Ureter (tissue), 1 donor: ENCODE measurements around the gene GRPEL2. TPM values are rescaled to one million over a fixed set of nuclear protein-coding genes. Genes with fewer than 3 reads are reported as not detected.
A peak's percentile ranks its signal among the peaks of the same experiment; 100 is the strongest.

Experiments used
- DNase-seq: peaks from one replicate; pipeline ENCODE4 v3.0.0-alpha.2; 2020; ENCODE audit warnings: low spot score
- total RNA-seq: library from RNA; stranded (reverse); gene quantifications from one replicate; pipeline ENCODE4 v1.2.4, GENCODE V29; 2023
- donor health status: DM: yes; HTN: yes; CAD: no.

The GRPEL2 gene
- total RNA-seq, 1 donor from 2014 or later = 14.4 TPM

DNA sequence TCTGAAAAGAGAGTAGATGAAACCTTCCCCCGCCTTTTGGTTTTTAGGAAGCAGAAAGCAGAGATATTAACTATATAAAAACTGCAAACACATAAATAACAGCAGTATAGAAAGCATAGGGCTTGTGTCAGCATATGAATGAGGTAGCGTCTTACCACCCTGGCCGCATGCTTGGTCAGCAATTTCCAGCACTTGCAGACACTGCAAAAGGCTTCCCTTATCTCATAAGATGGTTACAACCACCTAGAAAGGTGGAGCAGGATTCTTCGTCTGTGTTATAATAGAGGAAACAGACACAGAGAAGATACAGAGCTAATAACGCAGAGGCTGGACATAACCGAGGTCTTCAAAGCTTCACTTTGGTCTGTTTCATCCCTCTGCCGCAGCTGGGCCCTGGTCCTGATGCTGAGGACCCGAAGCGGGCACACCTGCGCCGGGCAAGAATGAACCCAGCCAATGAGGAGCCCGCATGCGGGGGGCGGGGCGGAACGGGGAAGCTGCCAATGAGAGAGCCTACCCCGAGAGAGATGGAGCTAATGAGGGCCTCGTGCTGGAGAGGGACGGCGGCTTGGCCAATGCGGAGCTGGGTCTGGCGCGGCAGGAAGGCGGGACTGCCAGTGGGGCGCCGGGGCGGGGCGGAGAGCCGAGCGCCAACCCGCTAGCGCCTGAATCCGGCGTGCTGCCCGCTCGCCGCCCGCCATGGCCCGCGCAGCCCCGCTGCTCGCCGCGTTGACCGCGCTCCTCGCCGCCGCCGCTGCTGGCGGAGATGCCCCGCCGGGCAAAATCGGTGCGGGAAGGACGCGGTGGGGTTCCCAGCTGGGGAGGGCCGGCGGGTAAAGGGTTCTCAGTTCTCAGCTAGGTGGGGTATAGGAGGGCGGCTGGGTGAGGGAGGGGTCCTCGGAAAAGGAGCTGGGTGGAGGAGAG, 12.3 kb downstream of the GRPEL2 start, which contains the start of gene PCYOX1L:
Gene PCYOX1L, plus strand, starts transcription at position 677 of the 924 bp plus-strand sequence. Its CDS starts 23 bp downstream, at position 700.
- peak; percentile 95 for DNase-seq

DNA sequence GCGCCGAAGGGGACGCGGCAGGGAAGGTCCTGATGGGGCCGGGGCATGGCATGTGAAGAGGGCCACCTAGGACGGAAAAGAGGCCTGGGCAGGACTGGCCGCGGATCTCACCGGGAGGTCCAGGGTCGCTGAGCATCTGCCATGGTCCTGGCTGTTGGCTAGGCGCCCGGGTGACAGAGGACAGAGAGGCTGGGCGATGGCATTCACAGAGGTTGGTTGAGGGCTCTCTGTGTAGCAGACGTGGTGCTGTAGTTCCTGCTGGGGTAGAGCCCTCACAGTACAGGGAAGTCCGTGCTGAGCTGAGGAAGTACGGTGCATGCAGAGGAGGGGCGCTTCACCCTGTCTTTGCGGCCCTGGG, 13.0 kb downstream of the GRPEL2 start:
- DNase-seq = no peak

GRCh38 chr5:149358868-149359495, 13.7 kb downstream of the GRPEL2 start:
- no peak for DNase-seq

- DNase-seq = no peak
Measured at GRCh38 chr5:149360272-149360671, 15.0 kb downstream of the GRPEL2 start.

- DNase-seq = no peak
Measured at GRCh38 chr5:149362541-149362940, 17.2 kb downstream of the GRPEL2 start.

DNA sequence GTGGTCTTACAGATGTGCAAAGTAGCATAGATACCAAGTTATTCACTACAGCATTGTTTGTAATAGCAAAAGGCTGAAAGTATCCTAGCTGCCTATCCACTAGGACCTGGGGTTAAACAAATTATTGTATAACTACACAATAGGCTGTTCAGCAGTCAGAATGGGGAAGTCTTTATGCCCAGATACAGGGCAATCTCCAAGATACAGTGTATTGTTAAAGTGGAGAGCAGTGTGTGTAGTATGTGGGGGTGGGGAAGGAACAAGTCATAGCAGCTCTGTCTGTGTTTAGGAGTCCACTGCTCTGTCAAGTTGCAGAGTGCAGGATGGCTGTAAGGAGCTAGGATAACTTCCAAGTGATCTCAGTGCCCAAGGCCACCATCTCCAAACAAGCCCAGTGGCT, 18.1 kb downstream of the GRPEL2 start:
- DNase-seq = no peak

GRCh38 chr5:149363936-149364335, 18.6 kb downstream of the GRPEL2 start:
- no peak for DNase-seq

DNA sequence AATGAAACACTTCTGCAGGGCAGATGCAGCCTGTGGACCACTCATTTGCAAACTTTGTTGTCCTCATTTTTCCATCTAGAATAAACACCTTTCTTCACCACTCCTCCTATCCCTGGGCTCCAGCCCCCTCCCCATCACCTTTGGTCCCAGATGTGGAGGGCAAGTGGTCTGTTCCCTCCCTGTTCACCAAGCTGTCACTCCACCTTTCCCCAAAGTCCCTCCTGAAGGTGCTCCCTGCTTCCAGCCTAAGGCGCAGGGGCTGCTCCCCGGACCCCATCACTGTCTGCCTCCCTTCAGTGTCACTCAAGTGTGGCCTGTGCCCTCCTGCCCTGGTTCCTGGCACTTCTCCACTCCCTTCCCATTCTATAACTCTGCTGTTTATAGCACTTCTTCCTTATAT, 19.4 kb downstream of the GRPEL2 start:
- DNase-seq = no peak

DNA sequence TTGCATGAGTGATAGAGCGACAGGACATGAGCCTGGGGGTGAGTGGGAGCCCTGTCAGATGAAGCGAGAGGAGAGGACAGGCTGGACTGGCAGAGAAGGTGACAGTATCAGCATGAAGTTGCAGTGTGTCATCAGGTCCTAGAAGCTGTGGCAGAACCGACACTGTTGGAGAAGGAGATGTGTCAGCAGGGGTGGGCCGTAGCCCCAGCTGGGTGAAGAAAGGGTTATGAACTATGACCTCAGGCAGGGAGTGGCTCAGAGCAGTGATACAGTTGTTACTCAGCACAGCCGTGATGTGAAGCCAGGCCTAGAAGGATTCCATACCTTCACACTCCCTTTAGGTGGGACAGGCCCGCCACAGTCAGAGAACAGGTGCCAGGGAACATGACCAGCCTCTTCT, 20.1 kb downstream of the GRPEL2 start:
- DNase-seq = no peak

GRCh38 chr5:149366169-149366729, 20.9 kb downstream of the GRPEL2 start:
- DNase-seq = no peak

DNA sequence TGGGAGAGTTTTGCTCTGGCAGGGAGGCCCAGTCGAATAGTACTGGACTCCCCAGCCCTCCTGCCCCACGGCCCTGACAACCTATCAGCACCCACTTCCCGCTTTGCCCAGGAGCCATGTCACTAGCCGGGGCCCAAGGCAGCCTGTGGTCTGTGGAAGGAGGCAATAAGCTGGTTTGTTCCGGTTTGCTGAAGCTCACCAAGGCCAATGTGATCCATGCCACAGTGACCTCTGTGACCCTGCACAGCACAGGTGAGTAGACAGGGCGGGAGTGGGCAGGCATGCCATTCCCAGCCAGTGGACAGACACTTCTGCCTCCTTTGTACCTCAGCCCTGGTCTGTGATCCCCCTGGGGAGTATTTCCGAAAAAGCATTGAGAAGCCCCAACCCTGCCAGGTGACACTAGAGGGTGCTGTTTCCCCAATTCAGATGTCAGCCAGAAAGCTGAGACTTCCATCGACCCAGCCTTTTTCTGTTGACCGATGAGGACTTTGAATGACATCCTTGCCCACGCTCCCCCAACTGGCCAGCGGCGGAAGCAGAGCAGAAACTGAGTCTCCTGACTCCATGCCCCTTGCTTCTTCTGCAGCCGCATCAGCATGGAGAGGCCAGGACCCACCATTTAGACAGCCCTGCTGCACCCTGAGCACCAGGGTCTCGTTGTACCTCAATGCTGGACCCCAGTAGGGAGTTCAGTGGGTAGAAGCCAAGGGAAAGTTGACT, 22.1 kb downstream of the GRPEL2 start:
- DNase-seq = peak; percentile 74

DNA sequence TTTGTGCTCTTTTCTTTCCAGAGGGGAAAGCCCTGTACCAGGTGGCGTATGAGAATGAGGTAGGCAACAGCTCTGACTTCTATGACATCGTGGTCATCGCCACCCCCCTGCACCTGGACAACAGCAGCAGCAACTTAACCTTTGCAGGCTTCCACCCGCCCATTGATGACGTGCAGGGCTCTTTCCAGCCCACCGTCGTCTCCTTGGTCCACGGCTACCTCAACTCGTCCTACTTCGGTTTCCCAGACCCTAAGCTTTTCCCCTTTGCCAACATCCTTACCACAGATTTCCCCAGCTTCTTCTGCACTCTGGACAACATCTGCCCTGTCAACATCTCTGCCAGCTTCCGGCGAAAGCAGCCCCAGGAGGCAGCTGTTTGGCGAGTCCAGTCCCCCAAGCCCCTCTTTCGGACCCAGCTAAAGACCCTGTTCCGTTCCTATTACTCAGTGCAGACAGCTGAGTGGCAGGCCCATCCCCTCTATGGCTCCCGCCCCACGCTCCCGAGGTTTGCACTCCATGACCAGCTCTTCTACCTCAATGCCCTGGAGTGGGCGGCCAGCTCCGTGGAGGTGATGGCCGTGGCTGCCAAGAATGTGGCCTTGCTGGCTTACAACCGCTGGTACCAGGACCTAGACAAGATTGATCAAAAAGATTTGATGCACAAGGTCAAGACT, 22.8 kb downstream of the GRPEL2 start:
- no peak for DNase-seq

DNA sequence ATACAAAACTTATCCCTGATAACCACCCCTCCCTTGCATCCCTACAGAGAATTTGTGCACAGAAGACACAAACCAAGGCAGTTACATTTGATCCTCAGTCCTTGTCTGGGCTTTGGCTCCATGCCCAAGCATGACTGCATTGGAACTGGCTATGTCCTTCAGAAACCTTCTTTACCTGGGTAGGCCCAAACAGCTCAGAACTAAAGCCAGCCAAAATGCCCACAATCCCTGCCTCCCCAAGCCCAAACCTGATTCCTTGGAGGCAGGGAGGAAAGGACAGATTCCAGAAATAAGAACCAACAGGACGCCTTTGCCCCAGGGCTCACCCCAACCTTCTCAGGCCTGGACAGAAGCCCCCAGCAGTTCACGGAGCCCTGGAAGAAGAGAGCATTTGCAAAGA, 25.6 kb downstream of the GRPEL2 start:
- DNase-seq = no peak

GRCh38 chr5:149371296-149371962, 26.1 kb downstream of the GRPEL2 start:
- DNase-seq = peak; percentile 62

- DNase-seq = no peak
Measured at GRCh38 chr5:149372076-149372795, 26.9 kb downstream of the GRPEL2 start.

GRCh38 chr5:149372932-149373331, 27.6 kb downstream of the GRPEL2 start:
- no peak for DNase-seq

DNA sequence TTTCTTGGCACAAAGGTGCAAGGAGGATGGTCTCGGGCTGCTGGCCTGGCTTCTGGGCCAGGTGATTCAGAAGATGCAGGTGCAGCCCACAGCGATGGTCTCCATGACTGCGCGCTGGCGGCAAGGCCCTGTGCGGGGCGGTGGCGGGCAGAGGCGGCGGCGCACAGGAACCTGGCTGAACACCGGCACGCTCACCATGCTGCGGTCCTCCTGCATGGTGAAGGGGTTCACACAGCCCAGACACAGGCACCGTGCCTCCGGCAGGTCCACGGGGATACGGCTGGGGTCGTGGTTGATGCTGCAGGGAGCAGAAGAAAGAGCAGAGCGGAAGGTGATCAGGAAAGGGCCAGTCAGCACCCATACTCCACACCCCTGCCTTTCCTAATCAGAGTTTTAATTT, 29.0 kb downstream of the GRPEL2 start:
- DNase-seq = no peak

DNA sequence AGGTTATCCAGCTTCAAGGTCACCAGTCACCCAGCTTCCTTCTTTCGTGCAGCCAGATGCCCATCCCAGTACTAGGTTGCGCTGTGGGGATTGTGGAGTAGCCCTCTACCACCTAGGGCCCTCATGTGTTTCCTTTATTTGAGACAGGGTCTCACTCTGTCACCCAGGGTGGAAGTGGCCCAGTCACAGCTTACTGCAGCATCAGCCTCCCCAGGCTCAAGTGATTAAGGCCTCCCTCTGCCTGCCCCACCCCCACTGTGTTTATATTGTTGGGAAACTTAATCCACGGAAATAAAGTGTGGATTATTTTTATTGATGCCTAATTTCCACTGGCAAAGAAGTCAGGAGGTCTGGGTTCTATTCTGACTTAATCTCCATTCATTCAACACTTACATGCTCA, 29.5 kb downstream of the GRPEL2 start:
- DNase-seq = no peak

DNA sequence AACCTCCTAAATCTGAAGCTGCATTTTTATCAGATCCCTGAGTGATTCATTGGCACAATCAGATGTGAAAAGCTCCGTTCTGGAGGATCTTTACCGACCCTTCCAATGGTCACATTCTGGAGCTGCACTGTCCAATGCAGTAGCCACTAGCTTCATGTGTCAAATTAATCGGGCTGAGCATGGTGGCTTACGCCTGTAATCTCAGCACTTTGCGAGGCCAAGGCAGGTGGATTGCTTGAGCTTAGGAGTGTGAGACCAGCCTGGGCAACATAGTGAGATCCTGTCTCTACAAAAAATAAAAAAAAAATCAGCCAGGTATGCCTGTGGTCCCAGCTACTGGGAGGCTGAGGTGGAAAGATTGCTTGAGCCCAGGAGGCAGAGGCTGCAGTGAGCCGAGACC, 30.1 kb downstream of the GRPEL2 start:
- no peak for DNase-seq

DNA sequence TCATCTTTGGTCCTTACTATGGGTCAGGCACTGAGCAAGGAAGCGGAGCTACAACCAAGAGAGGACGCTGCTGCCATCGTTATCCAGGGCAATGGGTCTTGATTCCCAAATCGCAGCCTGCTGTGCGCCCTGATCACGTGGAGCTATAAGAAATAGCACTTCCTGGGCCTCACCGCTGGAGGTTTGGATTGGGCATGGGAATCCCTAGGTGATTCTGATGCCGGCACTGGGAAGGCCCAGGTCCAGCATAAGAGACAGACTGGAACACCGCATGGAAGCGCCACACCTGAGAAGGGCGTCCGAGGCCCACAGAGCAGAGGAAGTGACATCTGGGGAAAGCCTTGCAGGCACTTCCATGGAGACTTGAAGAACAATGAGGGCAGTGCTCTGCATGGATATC, 30.8 kb downstream of the GRPEL2 start:
- DNase-seq = no peak
